ENCODE data around the gene SNAPC4. TPM values are rescaled to one million over a fixed set of nuclear protein-coding genes. Genes with fewer than 3 reads are reported as not detected.

Gene SNAPC4
- polyA plus RNA-seq, 1 of the 3 experiments (the other 2 are of a cell fraction) = 9.2 TPM

- TF ChIP-seq IRF3 (IDR thresholded peaks at IDR 0.05; ENCODE audit: low read depth, low read length) = no peak
- no peak for TF ChIP-seq USF2 (IDR thresholded peaks at IDR 0.05; ENCODE audit: borderline replicate concordance, low read depth, low read length)
- no peak for TF ChIP-seq FOSL2 (IDR thresholded peaks at IDR 0.05; ENCODE audit: borderline replicate concordance, low read depth)
- no peak for TF ChIP-seq EZH2phosphoT487 (IDR thresholded peaks at IDR 0.05; ENCODE audit: borderline replicate concordance, low read depth)
- peak; percentile 44; the same call in 1 of the 2 replicates for TF ChIP-seq RCOR1 (IDR thresholded peaks at IDR 0.05; ENCODE audit: low read length)
- TF ChIP-seq RXRA (IDR thresholded peaks at IDR 0.05; ENCODE audit: borderline replicate concordance, low read depth) = no peak
- TF ChIP-seq SIN3A (IDR thresholded peaks at IDR 0.05; ENCODE audit: borderline replicate concordance, low read depth, low read length) = peak; percentile 90; the same call in 1 of the 2 replicates
- peak; percentile 71 for TF ChIP-seq CHD2 (IDR thresholded peaks at IDR 0.05; ENCODE audit: low read length, partially characterized antibody)
- TF ChIP-seq TCF12 (IDR thresholded peaks at IDR 0.05) = no peak
- peak in 1 of 2 experiments; percentile 19; a peak in 1 of 4 replicates for TF ChIP-seq EP300 (IDR thresholded peaks at IDR 0.05; ENCODE audit: borderline replicate concordance in 1 of 2, low read depth in 1 of 2, low read length in 1 of 2)
- TF ChIP-seq, protein P1, sequence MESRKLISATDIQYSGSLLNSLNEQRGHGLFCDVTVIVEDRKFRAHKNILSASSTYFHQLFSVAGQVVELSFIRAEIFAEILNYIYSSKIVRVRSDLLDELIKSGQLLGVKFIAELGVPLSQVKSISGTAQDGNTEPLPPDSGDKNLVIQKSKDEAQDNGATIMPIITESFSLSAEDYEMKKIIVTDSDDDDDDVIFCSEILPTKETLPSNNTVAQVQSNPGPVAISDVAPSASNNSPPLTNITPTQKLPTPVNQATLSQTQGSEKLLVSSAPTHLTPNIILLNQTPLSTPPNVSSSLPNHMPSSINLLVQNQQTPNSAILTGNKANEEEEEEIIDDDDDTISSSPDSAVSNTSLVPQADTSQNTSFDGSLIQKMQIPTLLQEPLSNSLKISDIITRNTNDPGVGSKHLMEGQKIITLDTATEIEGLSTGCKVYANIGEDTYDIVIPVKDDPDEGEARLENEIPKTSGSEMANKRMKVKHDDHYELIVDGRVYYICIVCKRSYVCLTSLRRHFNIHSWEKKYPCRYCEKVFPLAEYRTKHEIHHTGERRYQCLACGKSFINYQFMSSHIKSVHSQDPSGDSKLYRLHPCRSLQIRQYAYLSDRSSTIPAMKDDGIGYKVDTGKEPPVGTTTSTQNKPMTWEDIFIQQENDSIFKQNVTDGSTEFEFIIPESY (IDR thresholded peaks at IDR 0.05; ENCODE audit: borderline replicate concordance, low read depth) = no peak
- TF ChIP-seq, protein P2, sequence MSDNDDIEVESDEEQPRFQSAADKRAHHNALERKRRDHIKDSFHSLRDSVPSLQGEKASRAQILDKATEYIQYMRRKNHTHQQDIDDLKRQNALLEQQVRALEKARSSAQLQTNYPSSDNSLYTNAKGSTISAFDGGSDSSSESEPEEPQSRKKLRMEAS (IDR thresholded peaks at IDR 0.05; ENCODE audit: low read depth) = no peak
- no peak for TF ChIP-seq NFIC (IDR thresholded peaks at IDR 0.05; ENCODE audit: borderline replicate concordance)
Observed at GRCh38 chr9:136400038-136400834, at the start of gene SNAPC4 (continued).

DNA sequence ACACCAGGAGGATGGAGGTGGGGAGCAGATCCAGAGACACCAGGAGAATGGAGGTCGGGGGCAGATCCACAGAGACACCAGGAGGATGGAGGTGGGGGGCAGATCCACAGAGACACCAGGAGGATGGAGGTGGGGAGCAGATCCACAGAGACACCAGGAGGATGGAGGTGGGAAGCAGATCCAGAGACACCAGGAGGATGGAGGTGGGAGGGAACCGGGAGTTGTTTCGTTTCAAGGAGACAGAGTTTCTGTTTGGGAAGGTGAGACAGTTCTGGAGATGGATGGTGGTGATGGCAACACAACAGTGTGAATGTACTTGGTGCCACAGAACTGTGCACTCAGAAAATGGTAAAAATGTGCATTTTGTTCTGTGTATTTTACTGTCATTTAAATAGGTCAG lies 48.7 kb upstream of the SNAPC4 start:
- peaks cover 59 to 76% of the 10 kb centered on the region in 2 experiments for H3K36me3 ChIP-seq (replicated peaks in 1 of 2; ENCODE audit: control insufficient read depth in 1 of 2, insufficient read depth in 2 of 2, low read length in 1 of 2)

More for the DNA sequence above, 48.7 kb upstream of the SNAPC4 start:
- Histone ChIP-seq H2AFZ (ENCODE audit: low read depth) (no peak overlapping the region), H3K27me3 (ENCODE audit: insufficient read depth) (no peaks in the 10 kb centered on the region), H3K4me1 (ENCODE audit: control insufficient read depth in 1 of 2, insufficient read depth in 2 of 2, low read depth in 1 of 2, low read length in 1 of 2) (no peaks in the 10 kb centered on the region), H3K9ac (no peak overlapping the region), H3F3A (replicated peaks; ENCODE audit: insufficient read depth) (peaks cover 3% of the 10 kb centered on the region), H3K9me2 (no peaks in the 10 kb centered on the region), H3K4me3 (ENCODE audit: low read depth in 2 of 2, low read length in 1 of 2) (no peak overlapping the region), H3K9me3 (no peaks in the 10 kb centered on the region), H3K79me2 (ENCODE audit: insufficient read depth) (no peaks in the 10 kb centered on the region; the same call in 1 of the 2 replicates), H3K4me2 (no peak overlapping the region), H4K20me1 (ENCODE audit: insufficient read depth) (no peaks in the 10 kb centered on the region), H3K27ac (ENCODE audit: low read depth in 2 of 2, low read length in 1 of 2) (no peak overlapping the region)
- WGBS (ENCODE audit: low lambda C conversion rate) = 94% methylated on average over 3 of the region's 3 CpGs
- CTCF ChIA-PET = no interaction called here
- POLR2A ChIA-PET = no interaction called here
- TF ChIP-seq RCOR1 (IDR thresholded peaks at IDR 0.05; ENCODE audit: low read length) (no peak), SIN3A (IDR thresholded peaks at IDR 0.05; ENCODE audit: borderline replicate concordance, low read depth, low read length) (no peak), CHD2 (IDR thresholded peaks at IDR 0.05; ENCODE audit: low read length, partially characterized antibody) (no peak), GATA2 (CRISPR knock-in tag; IDR thresholded peaks at IDR 0.05) (no peak), FOXJ3 (CRISPR knock-in tag; IDR thresholded peaks at IDR 0.05) (no peak), CTCF (IDR thresholded peaks at IDR 0.05) (no peak), USF2 (IDR thresholded peaks at IDR 0.05; ENCODE audit: borderline replicate concordance, low read depth, low read length) (no peak), MXI1 (IDR thresholded peaks at IDR 0.05; ENCODE audit: low read depth, low read length) (no peak)
- TF ChIP-seq, protein P3, sequence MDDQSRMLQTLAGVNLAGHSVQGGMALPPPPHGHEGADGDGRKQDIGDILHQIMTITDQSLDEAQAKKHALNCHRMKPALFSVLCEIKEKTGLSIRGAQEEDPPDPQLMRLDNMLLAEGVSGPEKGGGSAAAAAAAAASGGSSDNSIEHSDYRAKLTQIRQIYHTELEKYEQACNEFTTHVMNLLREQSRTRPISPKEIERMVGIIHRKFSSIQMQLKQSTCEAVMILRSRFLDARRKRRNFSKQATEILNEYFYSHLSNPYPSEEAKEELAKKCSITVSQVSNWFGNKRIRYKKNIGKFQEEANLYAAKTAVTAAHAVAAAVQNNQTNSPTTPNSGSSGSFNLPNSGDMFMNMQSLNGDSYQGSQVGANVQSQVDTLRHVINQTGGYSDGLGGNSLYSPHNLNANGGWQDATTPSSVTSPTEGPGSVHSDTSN (IDR thresholded peaks at IDR 0.05) = no peak
- DNase-seq = no peak
